GM12875 (cell line): ENCODE measurements around the gene SLC3A2.
A peak's percentile ranks its signal among the peaks of the same experiment; 100 is the strongest.

Experiments
- H3K4me3 ChIP-seq: one replicate; pipeline ENCODE4 v1.5.1; 2011; ENCODE audit warnings: low read depth, low read length, control low read depth
- TF ChIP-seq, protein P1 (sequence below): IDR thresholded peaks from 2 replicates; pipeline ENCODE4 v1.5.1; 2011; ENCODE audit warnings: low read depth, mild to moderate bottlenecking, control low read depth, inconsistent platforms, low read length, moderate library complexity, borderline replicate concordance; ENCODE audit not compliant: insufficient read depth

The SLC3A2 gene

DNA sequence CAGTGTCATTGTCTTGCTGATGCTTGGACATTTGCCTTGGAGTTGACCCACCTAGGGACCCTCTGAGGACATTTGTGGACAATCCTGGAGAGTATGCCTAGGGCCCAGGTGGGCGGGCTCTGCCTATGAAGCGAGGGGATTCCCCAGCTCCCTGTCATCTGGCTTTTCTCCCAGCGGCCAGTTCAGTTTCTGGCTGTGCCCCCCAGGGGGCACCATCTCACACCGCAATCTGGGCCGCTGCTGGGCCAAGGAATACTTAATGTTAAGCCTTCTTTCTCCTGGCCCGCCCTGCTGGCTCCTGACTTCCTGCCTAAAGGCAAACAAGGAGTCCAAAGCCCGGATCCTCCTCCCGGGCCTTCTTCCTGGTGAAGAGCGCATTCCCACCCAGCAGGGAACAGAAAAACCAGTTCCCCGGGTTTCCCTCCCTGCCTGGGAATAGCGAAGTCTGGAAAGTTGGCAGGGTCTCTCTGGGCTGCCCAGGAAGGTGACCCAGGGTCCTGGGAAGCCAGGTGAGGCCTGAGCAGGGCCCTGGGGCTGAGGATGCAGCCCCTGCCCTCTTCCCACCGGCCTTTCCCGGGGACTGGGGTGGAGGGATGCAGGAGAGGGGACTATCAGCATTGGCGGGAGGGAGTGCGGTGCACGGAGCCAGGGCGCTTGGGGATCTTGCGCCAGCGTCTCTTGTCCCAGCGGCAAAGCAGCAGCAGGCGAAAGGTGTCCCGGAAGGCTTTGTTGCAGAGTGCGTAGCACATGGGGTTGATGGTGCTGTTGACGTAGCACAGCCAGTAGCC lies 28.6 kb downstream of the SLC3A2 start:
- TF ChIP-seq, protein P1, sequence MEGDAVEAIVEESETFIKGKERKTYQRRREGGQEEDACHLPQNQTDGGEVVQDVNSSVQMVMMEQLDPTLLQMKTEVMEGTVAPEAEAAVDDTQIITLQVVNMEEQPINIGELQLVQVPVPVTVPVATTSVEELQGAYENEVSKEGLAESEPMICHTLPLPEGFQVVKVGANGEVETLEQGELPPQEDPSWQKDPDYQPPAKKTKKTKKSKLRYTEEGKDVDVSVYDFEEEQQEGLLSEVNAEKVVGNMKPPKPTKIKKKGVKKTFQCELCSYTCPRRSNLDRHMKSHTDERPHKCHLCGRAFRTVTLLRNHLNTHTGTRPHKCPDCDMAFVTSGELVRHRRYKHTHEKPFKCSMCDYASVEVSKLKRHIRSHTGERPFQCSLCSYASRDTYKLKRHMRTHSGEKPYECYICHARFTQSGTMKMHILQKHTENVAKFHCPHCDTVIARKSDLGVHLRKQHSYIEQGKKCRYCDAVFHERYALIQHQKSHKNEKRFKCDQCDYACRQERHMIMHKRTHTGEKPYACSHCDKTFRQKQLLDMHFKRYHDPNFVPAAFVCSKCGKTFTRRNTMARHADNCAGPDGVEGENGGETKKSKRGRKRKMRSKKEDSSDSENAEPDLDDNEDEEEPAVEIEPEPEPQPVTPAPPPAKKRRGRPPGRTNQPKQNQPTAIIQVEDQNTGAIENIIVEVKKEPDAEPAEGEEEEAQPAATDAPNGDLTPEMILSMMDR, result peak; percentile 55
- no peak overlapping the region for H3K4me3 ChIP-seq

DNA sequence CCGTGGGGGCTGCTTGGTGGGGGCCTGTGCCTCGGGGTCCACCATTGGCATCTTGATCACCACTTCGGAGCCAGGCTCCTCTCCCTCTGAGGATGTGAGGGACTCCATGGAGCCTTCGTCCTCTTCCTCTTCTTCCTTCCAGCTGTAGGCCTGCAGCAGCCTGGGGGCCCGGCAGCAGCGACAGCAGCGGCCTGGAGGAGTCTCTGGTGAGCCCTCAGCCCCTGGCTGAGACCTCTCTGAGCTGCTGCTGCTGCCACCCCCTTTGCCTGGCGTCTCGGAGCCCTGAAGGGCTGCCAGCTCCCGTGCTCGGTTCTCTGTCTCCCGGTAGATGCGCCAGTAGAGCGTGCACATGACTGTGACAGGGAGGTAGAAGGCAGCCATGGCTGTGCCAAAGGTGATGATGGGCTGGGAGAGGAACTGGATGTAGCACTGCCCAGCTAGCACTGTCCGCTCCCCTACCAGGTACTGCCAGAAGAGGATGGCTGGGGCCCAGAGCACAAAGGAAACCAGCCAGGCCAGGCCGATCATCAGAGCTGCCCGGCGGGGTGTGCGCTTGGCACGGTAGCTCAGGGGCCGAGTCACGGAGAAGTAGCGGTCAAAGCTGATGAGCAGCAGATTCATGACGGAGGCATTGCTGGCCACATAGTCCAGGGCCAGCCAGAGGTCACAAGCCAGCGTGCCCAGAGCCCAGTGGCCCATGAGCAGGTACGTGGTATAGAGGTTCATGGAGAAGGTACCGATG lies 29.6 kb downstream of the SLC3A2 start:
- no peak overlapping the region for H3K4me3 ChIP-seq
- TF ChIP-seq, protein P1, result no peak

DNA sequence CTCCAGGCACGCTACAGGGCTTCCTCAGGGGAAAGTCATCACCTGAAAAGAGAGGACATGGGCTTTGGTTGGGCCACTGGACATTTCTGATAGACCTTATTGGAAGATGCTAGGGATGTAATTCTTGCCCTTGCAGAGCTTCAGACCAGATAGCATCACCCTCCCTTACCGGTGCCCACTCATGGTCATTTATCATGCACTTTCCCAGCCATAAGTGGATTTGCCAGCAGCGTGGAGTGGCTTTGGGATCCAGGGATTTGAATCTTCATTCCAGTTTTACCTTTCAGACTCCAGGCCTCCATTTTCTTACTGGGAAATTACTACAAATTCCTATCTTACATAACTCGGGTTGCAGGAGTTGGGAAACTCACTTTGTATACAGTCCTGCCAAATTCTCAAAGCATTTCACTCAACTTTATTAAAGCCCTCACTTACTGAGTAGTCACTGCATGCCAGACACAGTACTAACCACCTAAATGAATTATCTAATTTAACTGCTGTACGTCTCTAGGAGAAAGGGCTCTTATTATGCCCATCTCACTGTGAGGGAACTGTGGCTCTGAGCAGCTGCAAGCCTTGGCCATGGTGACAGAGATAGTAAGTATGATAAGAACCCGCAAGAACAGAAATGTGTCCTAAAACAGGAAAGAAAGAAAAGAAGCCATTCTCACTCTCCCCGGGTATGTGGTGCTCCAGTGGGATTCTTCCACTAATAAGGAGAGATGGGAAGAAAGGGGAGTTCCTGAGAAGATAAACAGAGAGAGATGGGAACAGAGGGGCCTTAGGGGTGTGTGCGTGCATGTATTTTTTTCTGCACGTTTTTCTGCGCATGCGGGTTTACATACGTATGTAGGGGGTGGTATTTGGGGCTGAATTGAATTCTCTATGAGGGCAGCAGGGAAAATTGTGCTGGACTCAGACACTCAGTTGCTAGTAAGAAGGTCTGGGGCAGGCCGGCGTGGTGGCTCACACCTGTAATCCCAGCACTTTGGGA lies 30.7 kb downstream of the SLC3A2 start:
- TF ChIP-seq, protein P1, result no peak
- H3K4me3 ChIP-seq, result no peak overlapping the region

DNA sequence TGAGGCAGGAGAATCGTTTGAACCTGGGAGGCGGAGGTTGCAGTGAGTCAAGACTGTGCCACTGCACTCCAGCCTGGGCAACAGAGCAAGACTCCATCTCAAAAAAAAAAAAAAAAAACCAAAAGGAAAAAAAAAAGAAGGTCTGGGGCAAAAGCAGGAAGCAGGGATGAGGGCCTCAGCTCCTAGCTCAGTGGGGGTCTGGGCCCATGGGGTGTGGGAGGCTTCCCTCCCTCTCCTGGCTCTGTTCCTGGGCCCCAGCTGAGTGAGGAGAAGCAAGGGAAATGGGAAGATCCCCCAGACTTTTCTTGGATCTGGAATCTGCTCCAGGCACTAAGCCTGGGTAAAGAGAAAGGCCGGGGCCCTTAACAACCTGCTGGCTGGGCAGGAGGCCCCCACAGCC lies 31.6 kb downstream of the SLC3A2 start:
- TF ChIP-seq, protein P1, result no peak
- no peak overlapping the region for H3K4me3 ChIP-seq

DNA sequence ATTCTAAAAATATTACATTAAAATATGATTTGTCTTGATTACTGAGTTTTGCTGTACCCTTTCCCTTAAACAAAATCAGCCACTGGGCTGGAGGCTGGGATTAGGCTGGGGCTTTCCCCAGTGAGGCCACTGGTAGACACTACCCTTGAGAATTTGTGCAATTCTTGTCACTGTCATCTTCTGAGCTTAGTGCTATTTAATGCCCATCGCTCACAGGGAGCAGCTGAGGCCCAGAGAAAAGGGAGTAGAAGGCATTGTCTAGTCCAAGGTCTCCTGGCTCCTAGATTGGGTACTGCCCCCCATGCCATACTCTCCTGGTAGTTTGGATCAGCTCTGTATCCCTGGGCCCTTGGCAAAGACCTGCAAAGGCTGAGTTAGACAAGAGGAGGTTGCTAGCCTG lies 33.7 kb downstream of the SLC3A2 start:
- TF ChIP-seq, protein P1, result no peak
- no peak overlapping the region for H3K4me3 ChIP-seq

DNA sequence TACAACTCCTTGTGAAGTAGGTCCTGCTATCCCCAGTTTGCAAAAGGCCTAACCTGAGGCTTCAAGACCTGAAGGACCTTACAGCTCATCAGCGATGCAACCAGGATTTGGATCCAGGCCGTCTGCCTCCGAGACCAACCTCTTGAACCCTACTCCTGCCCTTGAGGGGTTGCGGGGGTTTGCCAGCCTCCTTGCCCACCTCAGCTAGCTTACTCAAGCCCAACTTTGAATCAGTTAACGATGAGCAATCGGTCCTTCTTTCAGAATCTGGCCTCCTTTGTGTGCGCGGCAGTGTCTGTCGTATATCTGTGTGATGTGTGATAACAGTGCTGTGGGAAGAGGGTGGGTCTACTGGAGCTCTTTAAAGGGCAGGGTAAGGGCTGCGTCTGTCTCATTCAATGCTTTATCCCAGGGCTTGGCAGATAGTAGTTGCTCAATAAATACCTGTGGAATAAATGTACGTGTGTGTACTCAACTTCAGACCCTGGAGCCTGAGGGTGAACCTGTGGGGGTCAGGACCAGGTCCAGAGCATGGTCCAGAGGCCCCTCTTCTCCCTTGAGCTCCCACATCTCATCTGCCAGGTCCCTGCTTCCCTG lies 37.3 kb downstream of the SLC3A2 start:
- TF ChIP-seq, protein P1, result no peak

More for the DNA sequence above, 37.3 kb downstream of the SLC3A2 start:
- H3K4me3 ChIP-seq, result no peak overlapping the region
